ENCODE data around the gene PLVAP.
A peak's percentile ranks its signal among the peaks of the same experiment; 100 is the strongest.

The PLVAP gene

GRCh38 chr19:17359905-17360800, 17.0 kb downstream of the PLVAP start:
- DNase-seq (ENCODE audit: insufficient read length, low spot score) (no peak), FAIRE-seq (no peak)

- DNase-seq (ENCODE audit: insufficient read length, low spot score) (no peak), FAIRE-seq (no peak)
Observed at GRCh38 chr19:17358395-17358794, 18.7 kb downstream of the PLVAP start.

GRCh38 chr19:17357724-17358123, 19.4 kb downstream of the PLVAP start:
- DNase-seq (ENCODE audit: insufficient read length, low spot score) (no peak), FAIRE-seq (no peak)

- no peak for DNase-seq (ENCODE audit: insufficient read length, low spot score)
Observed at GRCh38 chr19:17357078-17357666, 20.0 kb downstream of the PLVAP start.

GRCh38 chr19:17353386-17353785, 23.8 kb downstream of the PLVAP start:
- FAIRE-seq (no peak), DNase-seq (ENCODE audit: insufficient read length, low spot score) (no peak)

More at GRCh38 chr19:17357078-17357666, 20.0 kb downstream of the PLVAP start:
- no peak for FAIRE-seq

- FAIRE-seq (no peak), DNase-seq (ENCODE audit: insufficient read length, low spot score) (no peak)
Observed at GRCh38 chr19:17352608-17353280, 24.4 kb downstream of the PLVAP start.

GRCh38 chr19:17351815-17352435, 25.2 kb downstream of the PLVAP start:
- DNase-seq (ENCODE audit: insufficient read length, low spot score) = no peak
- FAIRE-seq = peak; percentile 86

GRCh38 chr19:17348700-17349099, 28.4 kb downstream of the PLVAP start:
- no peak for FAIRE-seq
- DNase-seq (ENCODE audit: insufficient read length, low spot score) = peak; percentile 93

GRCh38 chr19:17347877-17348276, 29.3 kb downstream of the PLVAP start:
- DNase-seq (ENCODE audit: insufficient read length, low spot score) = no peak
- no peak for FAIRE-seq

GRCh38 chr19:17347361-17347760, 29.8 kb downstream of the PLVAP start:
- no peak for FAIRE-seq

GRCh38 chr19:17346109-17346671, 31.0 kb downstream of the PLVAP start:
- DNase-seq (ENCODE audit: insufficient read length, low spot score) (peak; percentile 88), FAIRE-seq (peak; percentile 82)

More at GRCh38 chr19:17347361-17347760, 29.8 kb downstream of the PLVAP start:
- no peak for DNase-seq (ENCODE audit: insufficient read length, low spot score)

- no peak for DNase-seq (ENCODE audit: insufficient read length, low spot score)
Observed at GRCh38 chr19:17341845-17342244, 35.3 kb downstream of the PLVAP start.

GRCh38 chr19:17341386-17341785, 35.8 kb downstream of the PLVAP start:
- FAIRE-seq (no peak), DNase-seq (ENCODE audit: insufficient read length, low spot score) (no peak)

More at GRCh38 chr19:17341845-17342244, 35.3 kb downstream of the PLVAP start:
- FAIRE-seq = no peak

- DNase-seq (ENCODE audit: insufficient read length, low spot score) (no peak), FAIRE-seq (no peak)
Observed at GRCh38 chr19:17340871-17341357, 36.2 kb downstream of the PLVAP start.

- FAIRE-seq (no peak), DNase-seq (ENCODE audit: insufficient read length, low spot score) (no peak)
Observed at GRCh38 chr19:17340302-17340870, 36.8 kb downstream of the PLVAP start.

- FAIRE-seq (no peak), DNase-seq (ENCODE audit: insufficient read length, low spot score) (no peak)
Observed at GRCh38 chr19:17339088-17339741, 37.9 kb downstream of the PLVAP start.

GRCh38 chr19:17338433-17339078, 38.6 kb downstream of the PLVAP start:
- FAIRE-seq (no peak), DNase-seq (ENCODE audit: insufficient read length, low spot score) (no peak)

GRCh38 chr19:17337675-17338432, 39.3 kb downstream of the PLVAP start:
- no peak for DNase-seq (ENCODE audit: insufficient read length, low spot score)

More at GRCh38 chr19:17337675-17338432, 39.3 kb downstream of the PLVAP start:
- peak; percentile 48 for FAIRE-seq
